ENCODE measurements around the gene DIP2B.
"Not testable (repeated sequence)": the region's sequence is repeated elsewhere in the genome, so short reads cannot be mapped to it uniquely, and the experiment has no call there.

The DIP2B gene

DNA sequence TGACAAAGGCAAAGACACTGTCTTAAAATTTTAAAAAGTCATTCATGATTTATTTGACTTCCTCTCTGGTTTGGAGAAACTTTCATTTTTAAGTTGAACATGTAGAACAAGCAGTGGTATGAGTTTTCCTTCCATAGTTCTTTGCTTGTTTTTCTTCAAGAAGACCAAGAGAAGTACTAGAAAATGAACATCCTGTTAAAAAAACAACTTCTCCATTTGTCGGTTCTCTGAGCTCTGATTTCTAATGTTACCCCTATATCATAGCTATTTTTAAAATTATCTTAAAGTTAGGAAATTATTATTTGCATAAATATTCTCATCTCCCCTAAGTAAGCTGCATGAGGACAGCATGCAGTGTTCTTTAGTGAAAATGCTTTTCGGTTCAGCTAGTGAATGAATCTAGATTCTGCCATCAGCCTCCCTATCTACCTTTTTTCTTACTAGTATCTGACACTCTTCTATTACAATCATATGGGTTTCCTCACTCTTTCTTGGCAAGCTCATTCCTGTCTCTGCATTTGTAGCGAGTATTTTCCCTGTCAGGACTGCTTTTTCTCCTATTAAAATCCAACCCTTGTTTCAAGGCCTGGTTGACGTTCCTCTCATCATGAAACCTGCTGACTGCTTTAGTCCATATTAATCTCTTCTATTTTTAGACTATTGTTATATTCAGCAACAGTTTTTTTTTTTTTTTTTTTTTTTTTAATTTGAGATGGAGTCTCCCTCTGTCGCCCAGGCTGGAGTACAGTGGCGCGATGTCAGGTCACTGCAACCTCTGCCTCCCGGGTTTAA, 15.8 kb downstream of the DIP2B start:
- in situ Hi-C loops (cut with MboI; ENCODE audit: low sequenced_read_pairs): no loop called here

DNA sequence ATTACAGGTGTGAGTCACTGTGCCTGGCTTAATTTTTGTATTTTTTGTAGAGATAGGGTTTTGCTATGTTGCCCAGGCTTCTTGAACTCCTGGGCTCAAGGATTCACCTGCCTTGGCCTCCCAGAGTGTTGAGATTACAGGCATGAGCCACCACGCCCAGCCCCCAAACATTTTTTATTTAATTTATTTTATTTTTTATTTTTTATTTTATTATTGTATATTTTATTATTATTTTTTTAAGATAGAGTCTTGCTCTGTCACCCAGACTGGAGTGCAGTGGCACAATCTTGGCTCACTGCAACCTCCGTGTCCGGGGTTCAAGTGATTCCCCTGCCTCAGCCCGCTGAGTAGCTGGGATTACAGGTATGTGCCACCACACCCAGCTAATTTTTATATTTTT, 17.0 kb downstream of the DIP2B start:
- in situ Hi-C loops (cut with MboI; ENCODE audit: low sequenced_read_pairs): not testable (repeated sequence)

DNA sequence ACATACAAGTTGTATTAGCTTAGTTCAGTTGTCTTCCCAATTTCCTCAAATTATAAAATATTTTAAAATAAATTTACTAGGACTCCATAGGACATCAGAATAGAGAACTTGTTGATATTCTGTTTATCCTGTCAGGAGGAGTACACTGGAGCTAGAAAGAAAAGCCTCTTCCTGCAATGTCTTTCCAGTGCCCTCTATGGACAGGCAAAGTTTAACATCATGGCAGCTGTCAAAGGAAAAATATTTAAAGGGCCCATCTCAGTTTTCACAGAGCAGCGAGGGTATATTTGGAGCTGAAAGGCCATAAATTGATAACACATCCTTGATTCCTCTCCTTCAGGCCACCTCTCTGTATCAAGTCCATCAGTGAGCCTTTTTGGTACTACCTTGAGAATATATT, 19.0 kb downstream of the DIP2B start:
- in situ Hi-C loops (cut with MboI; ENCODE audit: low sequenced_read_pairs): no loop called here

DNA sequence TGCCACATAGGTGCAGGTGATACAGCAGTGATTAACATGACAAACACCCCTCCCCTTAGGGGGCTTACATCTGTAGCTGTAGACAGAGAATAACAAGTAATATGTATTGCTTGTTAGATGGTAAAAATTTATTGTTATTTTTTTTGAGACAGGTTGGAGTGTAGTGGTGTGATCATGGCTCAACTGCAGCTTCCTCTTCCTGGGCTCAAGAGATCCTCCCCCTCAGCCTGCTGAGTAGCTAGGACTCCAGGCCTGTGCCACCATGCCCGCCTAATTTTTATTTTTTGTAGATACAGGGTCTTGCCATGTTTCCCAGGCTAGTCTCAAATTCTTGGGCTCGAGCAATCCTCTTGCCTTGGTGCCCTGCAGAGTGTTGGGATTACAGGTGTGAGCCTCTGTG, 19.8 kb downstream of the DIP2B start:
- in situ Hi-C loops (cut with MboI; ENCODE audit: low sequenced_read_pairs): no loop called here

DNA sequence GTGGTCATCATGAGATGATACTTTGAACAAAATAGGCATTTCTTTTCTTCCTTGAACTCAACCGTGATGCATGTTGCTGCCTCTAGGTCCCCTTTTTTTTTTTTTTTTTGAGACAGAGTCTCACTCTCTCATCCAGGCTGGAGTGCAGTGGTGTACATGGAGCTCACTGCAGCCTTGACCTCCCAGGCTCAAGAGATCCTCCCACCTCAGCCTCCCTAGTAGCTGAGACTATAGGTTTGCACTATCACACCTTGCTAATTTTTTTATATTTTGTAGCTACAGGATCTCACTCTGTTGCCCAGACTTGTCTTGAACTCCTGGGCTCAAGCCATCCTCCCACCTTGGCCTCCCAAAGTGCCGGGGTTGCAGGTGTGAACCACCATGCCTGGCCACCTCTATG, 20.6 kb downstream of the DIP2B start:
- in situ Hi-C loops (cut with MboI; ENCODE audit: low sequenced_read_pairs): no loop called here

DNA sequence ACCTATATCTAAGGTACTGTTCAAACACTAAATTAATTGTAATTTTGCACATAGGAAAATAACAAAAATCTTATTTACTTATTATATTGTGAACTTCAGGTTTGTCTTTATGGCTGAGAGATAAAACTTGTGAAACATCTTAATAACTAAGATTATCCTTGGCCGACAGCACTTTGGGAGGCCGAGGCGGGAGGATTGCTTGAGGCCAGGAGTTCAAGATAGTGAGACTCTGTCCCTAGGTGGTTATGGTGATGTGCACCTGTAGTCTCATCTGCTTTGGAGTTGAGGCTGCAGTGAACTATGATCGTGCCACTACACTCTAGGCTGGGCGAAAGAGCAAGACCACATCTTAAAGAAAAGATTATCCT, 22.6 kb downstream of the DIP2B start:
- in situ Hi-C loops (cut with MboI; ENCODE audit: low sequenced_read_pairs): no loop called here

DNA sequence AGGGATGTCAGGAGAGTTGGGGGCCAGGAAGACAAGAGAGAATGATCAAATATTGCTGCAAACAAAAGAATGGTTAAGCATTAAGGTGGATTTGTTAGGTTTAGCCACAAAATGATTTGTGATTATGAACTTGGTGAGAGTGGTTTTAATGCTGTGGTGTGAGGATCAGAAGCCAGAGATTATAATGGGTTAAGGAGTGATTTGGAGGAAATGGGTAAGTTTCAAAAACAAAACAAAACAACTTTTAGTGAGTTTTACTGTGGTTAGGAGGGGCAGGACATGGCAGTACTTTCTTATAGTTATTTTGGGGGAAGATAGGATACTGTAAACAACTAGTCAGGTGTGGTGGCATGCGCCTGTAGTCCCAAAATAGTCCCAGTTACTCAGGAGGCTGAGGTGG, 24.0 kb downstream of the DIP2B start:
- in situ Hi-C loops (cut with MboI; ENCODE audit: low sequenced_read_pairs): no loop called here

DNA sequence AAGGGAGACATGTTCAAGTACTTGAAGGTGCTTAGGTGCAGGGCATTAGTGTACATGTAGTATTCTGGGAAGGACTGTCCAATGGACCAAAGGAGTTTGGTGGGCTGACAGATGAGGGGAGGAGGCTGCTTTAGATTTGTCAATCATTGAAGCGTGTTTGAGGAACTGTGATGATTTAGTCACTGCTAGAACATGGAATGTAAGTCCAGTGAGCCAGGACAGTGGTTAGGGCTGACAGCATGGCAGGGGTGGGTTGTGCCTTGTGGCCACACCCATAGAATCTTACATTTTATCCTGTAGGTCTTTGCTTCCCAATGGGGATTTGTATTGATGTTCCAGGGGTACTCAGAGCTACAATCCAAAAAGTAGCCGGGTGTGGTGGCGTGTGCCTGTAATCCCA, 24.6 kb downstream of the DIP2B start:
- in situ Hi-C loops (cut with MboI; ENCODE audit: low sequenced_read_pairs): no loop called here

DNA sequence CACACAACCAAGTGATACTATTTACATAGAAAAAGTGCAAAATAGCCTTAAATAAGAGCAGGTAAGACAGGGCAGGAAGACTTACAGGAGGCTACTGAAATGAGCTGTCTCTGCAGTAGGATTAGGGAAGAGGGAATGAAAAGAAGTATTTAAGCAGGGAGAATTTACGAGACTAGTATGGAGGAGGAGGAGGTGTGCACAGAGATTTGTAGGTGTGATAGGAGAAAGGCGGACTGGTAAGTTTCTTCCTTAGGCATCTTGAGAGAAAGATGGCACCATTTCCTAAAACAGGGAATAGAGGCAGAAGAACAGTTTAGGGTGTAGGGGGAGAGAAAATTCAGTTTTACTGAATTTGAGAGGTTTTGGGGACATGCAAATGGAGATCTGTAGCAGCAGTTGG, 25.7 kb downstream of the DIP2B start:
- in situ Hi-C loops (cut with MboI; ENCODE audit: low sequenced_read_pairs): no loop called here

DNA sequence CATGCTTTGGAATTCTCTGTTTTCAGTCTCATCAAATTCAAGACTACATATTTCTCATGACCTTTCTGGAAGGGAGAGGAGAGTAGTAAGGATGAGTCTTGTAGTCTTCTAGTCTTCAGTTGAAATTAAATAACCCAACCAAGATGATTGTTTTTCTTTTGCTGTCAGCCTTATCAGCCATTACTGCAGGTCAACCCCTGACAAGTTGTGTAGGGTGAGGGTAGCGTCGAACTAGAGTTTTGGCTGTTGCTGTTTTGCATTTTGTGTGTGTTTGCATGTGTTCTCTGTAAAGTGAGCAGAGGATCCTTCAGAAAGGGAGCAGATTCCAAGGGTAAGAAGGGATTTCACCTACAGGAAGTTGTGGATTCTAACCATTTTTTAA, 28.4 kb downstream of the DIP2B start:
- in situ Hi-C loops (cut with MboI; ENCODE audit: low sequenced_read_pairs): no loop called here

DNA sequence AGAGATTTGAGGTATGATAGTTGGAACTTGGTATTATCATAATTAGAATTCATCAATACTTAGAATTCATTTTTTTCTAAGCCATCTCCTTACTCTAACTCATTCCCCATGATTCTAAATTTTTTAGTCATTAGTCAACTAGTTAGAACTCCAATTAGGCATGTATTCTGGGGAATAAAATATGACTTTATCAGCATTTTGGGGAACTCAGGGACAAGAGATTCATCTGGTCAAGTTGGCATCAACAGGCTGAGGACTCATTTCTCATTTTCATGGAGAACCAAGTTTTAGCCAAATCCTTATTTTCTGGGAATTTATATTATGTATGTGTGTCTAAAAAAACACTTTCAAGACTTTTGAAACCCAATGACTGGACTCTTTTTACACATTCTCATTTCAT, 29.2 kb downstream of the DIP2B start:
- in situ Hi-C loops (cut with MboI; ENCODE audit: low sequenced_read_pairs): no loop called here

DNA sequence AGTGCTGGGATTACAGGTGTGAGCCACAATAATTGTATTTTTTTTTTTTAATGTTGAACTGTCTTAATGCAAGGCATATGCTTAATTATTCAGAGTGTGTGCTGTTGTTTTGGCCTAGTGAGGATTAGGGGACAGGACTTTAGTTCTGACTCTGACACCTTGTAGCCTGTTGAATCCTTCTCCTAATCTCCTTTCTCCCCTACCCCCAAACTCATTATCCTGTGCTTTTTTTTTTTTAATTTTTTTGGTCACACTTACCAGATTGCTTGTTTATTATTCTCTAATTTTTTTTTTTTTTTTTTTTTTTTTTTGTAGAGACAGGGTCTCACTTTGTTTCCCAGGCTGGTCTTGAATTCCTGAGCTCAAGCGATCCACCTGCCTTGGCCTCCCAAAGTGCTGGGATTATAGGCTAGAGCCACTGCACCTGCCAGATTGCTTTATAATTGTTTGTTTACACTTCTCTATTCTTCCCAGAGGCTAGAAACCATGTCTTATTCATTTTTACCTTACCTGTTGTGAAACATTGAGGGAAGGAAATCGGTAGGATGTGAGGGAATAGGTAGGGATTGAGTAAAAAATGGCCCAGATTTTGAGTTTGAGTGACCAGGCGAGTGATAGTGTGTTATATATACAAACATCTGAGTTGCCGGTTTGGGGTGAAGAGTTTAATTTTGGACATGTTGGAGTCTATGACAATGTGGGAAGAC, 32.2 kb downstream of the DIP2B start:
- in situ Hi-C loops (cut with MboI; ENCODE audit: low sequenced_read_pairs): no loop called here

DNA sequence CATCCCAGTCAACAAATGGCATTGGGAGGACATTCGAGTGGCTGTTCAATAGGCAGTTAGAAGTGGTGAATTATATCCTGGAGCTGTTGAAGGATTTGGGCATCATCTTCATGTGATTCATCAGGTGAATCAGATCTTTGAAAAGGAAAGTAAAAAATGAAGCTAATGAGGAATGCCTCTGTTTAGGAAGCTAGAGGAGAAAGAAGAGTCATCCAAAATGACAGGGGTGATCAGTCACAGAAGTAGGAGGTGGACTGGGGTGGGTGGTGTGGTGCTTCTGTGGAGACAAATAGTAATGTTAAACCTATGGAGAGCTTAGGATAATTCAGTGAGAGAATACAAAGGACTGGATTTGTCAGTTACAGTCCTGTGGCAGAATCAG, 32.7 kb downstream of the DIP2B start:
- in situ Hi-C loops (cut with MboI; ENCODE audit: low sequenced_read_pairs): no loop called here

DNA sequence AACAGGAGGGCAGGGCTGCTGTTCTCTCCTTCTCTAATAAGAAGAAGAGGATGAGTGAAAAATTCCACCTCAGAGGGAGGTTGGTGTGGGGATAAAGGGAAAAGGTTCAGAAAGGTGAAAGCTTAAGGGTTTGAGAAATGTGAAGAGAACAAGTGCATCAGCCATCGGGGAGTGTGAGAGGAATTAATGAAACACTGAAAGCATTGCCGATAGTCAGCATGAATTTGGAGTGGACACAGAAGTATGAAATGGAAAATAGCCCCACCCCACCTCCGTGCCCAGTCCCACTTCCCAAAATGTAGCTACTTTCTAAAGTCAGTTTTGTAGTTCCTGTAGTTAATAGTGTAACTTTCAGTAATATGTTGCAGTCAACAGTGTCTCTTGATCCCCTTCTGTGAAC, 33.4 kb downstream of the DIP2B start:
- in situ Hi-C loops (cut with MboI; ENCODE audit: low sequenced_read_pairs): no loop called here

DNA sequence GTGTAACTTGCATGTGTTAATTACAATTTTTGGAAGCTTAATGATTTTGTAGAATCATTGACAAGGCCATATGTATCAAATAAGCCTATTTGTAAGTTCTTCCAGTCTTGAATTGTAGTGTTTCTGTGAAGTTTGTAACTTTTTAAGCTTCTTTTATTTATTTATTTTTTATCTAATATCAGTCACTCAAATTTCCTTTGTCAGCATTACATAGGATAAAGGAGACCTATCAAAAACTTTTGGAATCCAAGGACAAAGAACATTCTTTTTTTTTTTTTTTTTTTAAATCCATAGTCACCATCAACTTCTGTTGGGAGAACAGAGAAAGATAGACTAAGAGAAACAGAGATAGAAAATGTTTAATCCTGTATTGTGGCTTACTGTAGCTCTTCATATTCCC, 36.4 kb downstream of the DIP2B start:
- in situ Hi-C loops (cut with MboI; ENCODE audit: low sequenced_read_pairs): no loop called here

DNA sequence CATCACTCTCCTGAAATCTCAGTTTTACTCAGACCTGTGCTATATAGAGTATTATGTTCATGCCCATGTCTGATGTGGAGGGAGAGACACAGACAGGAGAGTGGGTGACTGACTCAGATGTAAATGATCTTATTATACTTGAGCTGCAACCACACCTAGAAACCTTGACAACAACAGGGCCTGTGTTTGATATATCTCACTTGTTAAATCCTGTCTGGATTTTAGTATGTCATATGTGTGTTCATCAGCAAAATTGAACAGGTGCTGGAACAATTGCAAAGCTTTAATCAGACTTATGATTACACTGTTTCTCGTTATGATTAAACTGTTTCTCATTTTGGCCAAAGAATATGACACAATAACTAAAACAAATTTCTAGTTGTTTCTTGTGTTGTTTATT, 37.7 kb downstream of the DIP2B start:
- in situ Hi-C loops (cut with MboI; ENCODE audit: low sequenced_read_pairs): no loop called here

DNA sequence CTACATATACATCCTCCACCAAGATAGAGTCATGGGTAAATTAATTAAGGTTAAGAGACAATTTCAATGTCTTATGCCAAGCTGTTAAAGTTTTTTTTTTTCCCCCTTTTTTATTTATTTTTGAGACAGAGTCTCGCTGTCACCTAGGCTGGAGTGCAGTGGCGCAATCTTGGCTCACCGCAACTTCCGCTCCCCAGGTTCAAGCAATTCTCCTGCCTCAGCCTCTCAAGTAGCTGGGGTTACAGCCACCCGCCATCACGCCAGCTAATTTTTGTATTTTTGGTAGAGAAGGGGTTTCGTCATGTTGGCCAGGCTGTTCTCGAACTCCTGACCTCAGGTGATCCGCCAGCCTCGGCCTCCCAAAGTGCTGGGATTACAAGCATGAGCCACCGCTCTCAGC, 38.4 kb downstream of the DIP2B start:
- in situ Hi-C loops (cut with MboI; ENCODE audit: low sequenced_read_pairs): not testable (repeated sequence)

DNA sequence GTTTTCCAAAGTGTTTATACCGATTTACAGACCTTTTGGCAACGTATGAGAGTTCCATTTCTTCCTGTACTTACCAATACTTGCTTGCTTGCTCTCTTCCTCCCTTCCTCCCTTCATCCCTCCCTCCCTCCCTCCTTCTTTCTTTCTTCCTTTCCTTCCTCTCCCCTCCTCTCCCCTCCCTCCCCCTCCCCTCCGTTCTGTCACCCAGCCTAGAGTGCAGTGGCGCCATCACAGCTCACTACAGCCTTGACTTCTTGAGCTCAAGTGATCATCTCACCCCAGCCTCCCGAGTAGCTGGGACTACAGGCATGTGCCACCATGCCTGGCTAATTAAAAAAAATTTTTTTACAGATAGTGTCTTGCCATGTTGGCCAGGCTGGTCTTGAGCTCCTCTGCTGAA, 40.4 kb downstream of the DIP2B start:
- in situ Hi-C loops (cut with MboI; ENCODE audit: low sequenced_read_pairs): no loop called here

DNA sequence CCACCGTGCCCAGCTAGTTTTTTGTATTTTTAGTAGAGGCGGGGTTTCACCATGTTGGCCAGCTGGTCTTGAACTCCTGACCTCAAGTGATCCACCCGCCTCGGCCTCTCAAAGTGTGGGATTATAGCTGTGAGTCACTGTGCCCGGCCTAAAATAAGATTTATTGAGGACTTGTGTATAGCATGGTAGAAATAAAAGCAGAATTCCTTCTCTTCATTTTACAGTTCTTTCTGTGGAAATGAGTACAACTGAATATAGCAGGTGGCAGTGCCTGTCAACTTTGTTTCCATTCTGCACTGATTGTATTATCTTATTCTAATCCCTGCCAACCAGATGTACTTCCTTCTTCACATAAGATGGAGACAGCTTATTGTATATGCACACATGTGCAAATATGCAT, 41.0 kb downstream of the DIP2B start:
- in situ Hi-C loops (cut with MboI; ENCODE audit: low sequenced_read_pairs): no loop called here

DNA sequence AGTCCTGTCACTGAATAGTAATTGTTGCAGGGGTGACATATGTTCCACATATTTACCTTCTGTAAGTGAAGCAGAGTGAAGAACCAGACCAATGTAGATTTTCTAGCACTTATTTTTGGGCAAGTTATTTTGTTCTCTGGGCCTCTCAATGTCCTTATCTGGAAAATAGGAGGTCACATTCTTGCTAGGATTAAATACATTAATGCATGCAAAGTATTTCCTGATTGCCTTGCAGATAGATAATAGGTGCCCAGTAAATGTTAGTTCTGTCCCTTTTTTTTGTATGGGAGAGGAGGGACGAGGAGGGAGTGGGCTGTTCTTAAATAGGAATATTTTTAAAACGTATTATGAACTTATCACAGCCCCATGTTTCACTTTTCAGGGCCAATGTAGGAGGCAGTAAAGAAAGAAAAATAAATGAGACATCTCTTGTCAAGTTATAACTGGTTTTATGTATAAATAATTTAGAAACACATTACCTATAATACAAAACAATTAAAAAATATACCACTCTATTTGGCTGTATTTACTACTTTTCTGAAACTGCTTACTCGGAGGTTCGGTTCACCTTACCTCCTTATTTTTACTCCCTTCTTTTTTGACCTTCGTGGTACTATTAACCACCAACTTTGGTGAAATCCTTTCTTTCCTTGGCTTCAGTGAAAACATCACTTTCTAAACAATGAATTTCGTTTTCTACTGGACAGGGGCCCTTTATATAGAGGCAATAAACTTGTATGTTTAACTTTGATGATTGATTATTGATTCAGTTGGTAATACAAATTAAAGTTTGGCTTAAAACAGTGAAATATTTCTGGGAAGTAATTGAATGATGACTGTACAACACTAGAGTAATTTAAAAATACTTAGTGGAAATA, 41.9 kb downstream of the DIP2B start:
- in situ Hi-C loops (cut with MboI; ENCODE audit: low sequenced_read_pairs): no loop called here

DNA sequence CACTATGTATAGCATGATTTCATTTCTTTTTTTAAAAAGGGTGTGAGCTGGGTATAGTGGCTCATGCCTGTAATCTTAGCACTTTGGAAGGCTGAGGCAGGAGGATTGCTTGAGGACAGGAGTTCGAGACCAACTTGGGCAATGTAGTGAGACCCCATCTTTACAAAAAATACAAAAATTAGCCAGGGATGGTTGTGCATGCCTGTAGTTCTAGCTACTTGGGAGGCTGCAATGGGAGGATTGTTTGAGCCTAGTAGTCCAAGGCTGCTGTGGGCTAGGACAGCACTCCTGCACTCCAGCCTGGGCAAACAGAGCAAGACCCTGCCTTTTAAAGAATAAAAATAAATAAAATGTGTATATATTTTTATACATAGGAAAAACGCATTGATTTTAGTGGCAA, 43.0 kb downstream of the DIP2B start:
- in situ Hi-C loops (cut with MboI; ENCODE audit: low sequenced_read_pairs): no loop called here

DNA sequence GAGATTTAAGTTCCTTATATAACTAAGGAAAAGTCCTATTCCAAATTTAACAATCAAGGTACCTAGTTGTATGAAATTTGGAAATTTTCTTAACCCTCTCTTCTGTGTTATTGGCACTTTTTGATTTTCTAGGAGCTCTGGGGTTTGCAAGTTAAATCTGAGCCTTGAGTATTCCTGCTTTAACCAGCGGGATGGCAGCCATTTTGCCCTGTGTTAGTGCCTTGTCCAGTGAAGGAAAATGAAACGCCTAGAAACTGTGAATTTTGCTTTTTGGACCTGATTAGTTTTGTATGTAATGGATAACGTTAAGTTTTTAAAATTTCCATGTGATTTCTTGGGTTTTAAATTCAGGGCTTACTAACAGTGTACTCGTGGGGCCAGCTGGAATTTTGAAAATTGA, 45.1 kb downstream of the DIP2B start:
- in situ Hi-C loops (cut with MboI; ENCODE audit: low sequenced_read_pairs): no loop called here

All from HL-60/S4 (cell line).